ENCODE results near the gene RAB28.

The RAB28 gene

DNA sequence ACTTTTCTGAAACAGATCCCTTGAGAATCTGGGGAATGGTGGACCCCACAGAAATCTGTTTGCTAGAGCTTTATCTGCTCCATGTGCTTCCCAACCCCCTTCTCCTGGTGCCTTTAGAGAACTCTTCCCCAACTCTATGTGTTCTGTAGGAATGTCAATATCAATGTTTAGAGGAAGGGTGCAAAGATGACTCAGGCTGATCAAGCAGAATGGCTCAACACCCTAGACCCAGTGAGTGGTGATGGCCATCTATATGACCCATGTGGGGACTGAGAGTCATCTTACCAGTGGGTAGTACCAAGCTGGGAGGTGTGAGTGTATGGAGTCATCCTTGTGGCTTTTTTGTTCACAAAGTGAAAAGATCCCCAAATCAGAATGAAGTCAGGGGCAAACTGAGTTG, 143.5 kb downstream of the RAB28 start:
- H3F3A ChIP-seq (ENCODE audit: insufficient read depth) = no peaks in the 10 kb centered on the region

DNA sequence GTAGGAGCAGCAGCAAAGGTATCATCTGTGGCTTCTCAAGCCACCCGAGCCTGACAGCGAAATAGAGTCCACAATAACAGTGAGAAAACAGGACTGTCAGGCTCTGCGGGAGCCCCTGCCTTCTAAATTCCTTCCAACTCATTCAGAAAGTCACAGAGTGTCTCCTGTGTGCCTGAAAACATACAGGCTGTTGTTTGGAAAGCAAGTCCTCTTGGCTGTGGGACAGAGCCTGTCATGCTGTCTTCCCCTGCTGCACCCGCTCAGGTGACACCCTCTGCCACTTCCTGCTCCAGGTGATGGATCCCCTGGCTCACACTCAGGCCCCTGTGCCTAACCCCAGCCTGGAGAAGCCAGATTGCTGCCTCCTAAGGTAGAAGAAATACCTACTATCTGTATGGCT, 152.3 kb downstream of the RAB28 start:
- H3K79me2 ChIP-seq (ENCODE audit: insufficient read depth, low read length) = no peaks in the 10 kb centered on the region
- TF ChIP-seq CTCF (IDR thresholded peaks at IDR 0.05; ENCODE audit: insufficient read depth, low read length, poor library complexity, severe bottlenecking) = no peak
- no peak for TF ChIP-seq EZH2phosphoT487 (conservative IDR thresholded peaks at IDR 0.05; ENCODE audit: low read length)
- no peaks in the 10 kb centered on the region for H3K9me3 ChIP-seq (ENCODE audit: insufficient read depth, low read length)

More for the DNA sequence above, 143.5 kb downstream of the RAB28 start:
- no peaks in the 10 kb centered on the region for H3K36me3 ChIP-seq (ENCODE audit: low read length)
- no peak overlapping the region for H3K4me2 ChIP-seq (ENCODE audit: low read depth, low read length, poor library complexity, severe bottlenecking)
- TF ChIP-seq CTCF (IDR thresholded peaks at IDR 0.05; ENCODE audit: insufficient read depth, low read length, poor library complexity, severe bottlenecking) = no peak
- TF ChIP-seq EZH2phosphoT487 (conservative IDR thresholded peaks at IDR 0.05; ENCODE audit: low read length) = no peak
- no peaks in the 10 kb centered on the region for H4K20me1 ChIP-seq (ENCODE audit: low read depth, low read length)
- no peaks in the 10 kb centered on the region for H3K9me3 ChIP-seq (ENCODE audit: insufficient read depth, low read length)
- H3K9ac ChIP-seq (ENCODE audit: low read length) = no peak overlapping the region
- H3K27ac ChIP-seq (ENCODE audit: low read depth, low read length) = no peak overlapping the region
- H3K79me2 ChIP-seq (ENCODE audit: insufficient read depth, low read length) = no peaks in the 10 kb centered on the region
- H3K9me2 ChIP-seq (replicated peaks; ENCODE audit: insufficient read depth, low read length) = no peaks in the 10 kb centered on the region
- H3K27me3 ChIP-seq (ENCODE audit: low read length) = no peaks in the 10 kb centered on the region
- no peak overlapping the region for H2AFZ ChIP-seq (ENCODE audit: low read depth, low read length, severe bottlenecking)
- H3K4me3 ChIP-seq (ENCODE audit: insufficient read depth, low read length, poor library complexity, severe bottlenecking) = no peak overlapping the region

GRCh38 chr4:13329963-13330362, 154.2 kb downstream of the RAB28 start:
- Histone ChIP-seq H3K9me2 (replicated peaks; ENCODE audit: insufficient read depth, low read length) (no peaks in the 10 kb centered on the region), H4K20me1 (ENCODE audit: low read depth, low read length) (no peaks in the 10 kb centered on the region), H3K27me3 (ENCODE audit: low read length) (no peaks in the 10 kb centered on the region), H3K9ac (ENCODE audit: low read length) (no peak overlapping the region), H3K9me3 (ENCODE audit: insufficient read depth, low read length) (no peaks in the 10 kb centered on the region), H3K4me2 (ENCODE audit: low read depth, low read length, poor library complexity, severe bottlenecking) (no peak overlapping the region), H3K79me2 (ENCODE audit: insufficient read depth, low read length) (no peaks in the 10 kb centered on the region), H3K27ac (ENCODE audit: low read depth, low read length) (no peak overlapping the region), H2AFZ (ENCODE audit: low read depth, low read length, severe bottlenecking) (no peak overlapping the region), H3K4me3 (ENCODE audit: insufficient read depth, low read length, poor library complexity, severe bottlenecking) (no peak overlapping the region), H3K36me3 (ENCODE audit: low read length) (no peaks in the 10 kb centered on the region), H3F3A (ENCODE audit: insufficient read depth) (no peaks in the 10 kb centered on the region)
- TF ChIP-seq CTCF (IDR thresholded peaks at IDR 0.05; ENCODE audit: insufficient read depth, low read length, poor library complexity, severe bottlenecking) (no peak), EZH2phosphoT487 (conservative IDR thresholded peaks at IDR 0.05; ENCODE audit: low read length) (no peak)

More for the DNA sequence above, 152.3 kb downstream of the RAB28 start:
- no peak overlapping the region for H3K9ac ChIP-seq (ENCODE audit: low read length)
- H3K9me2 ChIP-seq (replicated peaks; ENCODE audit: insufficient read depth, low read length) = no peaks in the 10 kb centered on the region
- no peaks in the 10 kb centered on the region for H3K36me3 ChIP-seq (ENCODE audit: low read length)
- no peaks in the 10 kb centered on the region for H3F3A ChIP-seq (ENCODE audit: insufficient read depth)
- H4K20me1 ChIP-seq (ENCODE audit: low read depth, low read length) = no peaks in the 10 kb centered on the region
- H2AFZ ChIP-seq (ENCODE audit: low read depth, low read length, severe bottlenecking) = no peak overlapping the region
- H3K4me2 ChIP-seq (ENCODE audit: low read depth, low read length, poor library complexity, severe bottlenecking) = no peak overlapping the region
- no peak overlapping the region for H3K27ac ChIP-seq (ENCODE audit: low read depth, low read length)
- H3K27me3 ChIP-seq (ENCODE audit: low read length) = no peaks in the 10 kb centered on the region
- H3K4me3 ChIP-seq (ENCODE audit: insufficient read depth, low read length, poor library complexity, severe bottlenecking) = no peak overlapping the region
